Cardiac fibroblast (primary cell): Measurements from ENCODE around the gene TXN2.
"Not testable (repeated sequence)": the region's sequence is repeated elsewhere in the genome, so short reads cannot be mapped to it uniquely, and the experiment has no call there.

Source experiments
- DNase-seq, 2 donors: peaks; one replicate each; pipeline versions ENCODE4 v3.0.0 to v3.0.0-alpha.2; 2010; ENCODE audit warnings: low read depth in 2 of 2
- H3K4me3 ChIP-seq, 2 donors: replicated peaks in 1 of 2; 1 replicate in 1 of 2; 2 replicates in 1 of 2; pipeline ENCODE4 v1.5.1; 2011; ENCODE audit warnings: low read depth in 2 of 2, low read length in 2 of 2, mild to moderate bottlenecking in 2 of 2, moderate library complexity in 1 of 2
- TF ChIP-seq, protein P1 (sequence below): IDR thresholded peaks from one replicate; pipeline ENCODE4 v1.5.1; 2011; ENCODE audit warnings: low read depth, mild to moderate bottlenecking, low read length, inconsistent platforms

TXN2 gene

DNA sequence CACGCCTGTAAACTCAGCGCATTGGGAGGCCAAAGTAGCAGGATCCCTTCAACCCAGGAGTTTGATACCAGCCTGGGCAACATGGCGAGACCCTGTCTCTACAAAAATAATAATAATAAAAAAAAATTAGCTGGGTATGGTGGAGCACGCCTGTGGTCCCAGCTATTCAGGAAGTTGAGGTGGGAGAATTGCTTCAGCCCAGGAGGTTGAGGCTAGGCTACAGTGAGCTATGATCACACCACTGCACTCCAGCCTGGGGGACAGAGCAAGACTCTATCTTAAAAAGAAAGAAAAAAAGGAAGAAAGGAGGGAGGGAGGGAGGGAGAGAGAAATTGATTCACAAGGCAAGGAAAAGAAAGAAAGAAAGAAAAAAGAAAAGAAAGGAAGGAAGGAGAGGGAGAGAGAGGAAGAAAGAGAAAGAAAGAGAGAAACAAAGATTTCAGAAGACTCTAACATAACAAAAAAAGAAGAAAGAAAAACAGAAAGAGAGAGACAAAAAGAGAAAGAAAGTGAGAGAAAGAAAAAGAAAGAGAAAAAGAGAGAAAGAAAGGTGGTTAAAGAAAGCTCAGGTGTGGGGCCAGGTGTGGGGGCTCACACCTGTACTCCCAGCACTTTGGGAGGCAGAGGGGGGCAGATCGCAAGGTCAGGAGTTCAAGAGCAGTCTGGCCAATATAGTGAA, 56.4 kb downstream of the TXN2 start:
- no peak overlapping the region for H3K4me3 ChIP-seq
- no peak for DNase-seq
- TF ChIP-seq, protein P1, sequence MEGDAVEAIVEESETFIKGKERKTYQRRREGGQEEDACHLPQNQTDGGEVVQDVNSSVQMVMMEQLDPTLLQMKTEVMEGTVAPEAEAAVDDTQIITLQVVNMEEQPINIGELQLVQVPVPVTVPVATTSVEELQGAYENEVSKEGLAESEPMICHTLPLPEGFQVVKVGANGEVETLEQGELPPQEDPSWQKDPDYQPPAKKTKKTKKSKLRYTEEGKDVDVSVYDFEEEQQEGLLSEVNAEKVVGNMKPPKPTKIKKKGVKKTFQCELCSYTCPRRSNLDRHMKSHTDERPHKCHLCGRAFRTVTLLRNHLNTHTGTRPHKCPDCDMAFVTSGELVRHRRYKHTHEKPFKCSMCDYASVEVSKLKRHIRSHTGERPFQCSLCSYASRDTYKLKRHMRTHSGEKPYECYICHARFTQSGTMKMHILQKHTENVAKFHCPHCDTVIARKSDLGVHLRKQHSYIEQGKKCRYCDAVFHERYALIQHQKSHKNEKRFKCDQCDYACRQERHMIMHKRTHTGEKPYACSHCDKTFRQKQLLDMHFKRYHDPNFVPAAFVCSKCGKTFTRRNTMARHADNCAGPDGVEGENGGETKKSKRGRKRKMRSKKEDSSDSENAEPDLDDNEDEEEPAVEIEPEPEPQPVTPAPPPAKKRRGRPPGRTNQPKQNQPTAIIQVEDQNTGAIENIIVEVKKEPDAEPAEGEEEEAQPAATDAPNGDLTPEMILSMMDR: no peak

DNA sequence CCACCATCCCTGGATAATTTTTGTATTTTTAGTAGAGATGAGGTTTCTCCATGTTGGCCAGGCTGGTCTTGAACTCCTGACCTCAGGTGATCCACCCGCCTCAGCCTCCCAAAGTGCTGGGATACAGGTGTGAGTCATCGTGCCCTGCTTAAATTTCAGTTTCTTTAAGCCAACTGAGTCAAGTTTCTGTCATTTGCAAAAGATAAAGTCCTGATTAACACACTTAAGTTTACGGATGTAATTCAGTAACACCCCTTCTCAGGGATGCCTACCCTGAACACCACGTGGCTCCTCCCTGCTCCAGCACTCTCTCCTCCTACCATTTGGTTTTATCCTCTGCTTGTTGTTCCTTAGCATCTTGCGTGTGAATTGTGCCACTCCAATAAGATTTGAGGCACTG, 57.0 kb downstream of the TXN2 start:
- DNase-seq: peak; percentile 23 to 35

DNA sequence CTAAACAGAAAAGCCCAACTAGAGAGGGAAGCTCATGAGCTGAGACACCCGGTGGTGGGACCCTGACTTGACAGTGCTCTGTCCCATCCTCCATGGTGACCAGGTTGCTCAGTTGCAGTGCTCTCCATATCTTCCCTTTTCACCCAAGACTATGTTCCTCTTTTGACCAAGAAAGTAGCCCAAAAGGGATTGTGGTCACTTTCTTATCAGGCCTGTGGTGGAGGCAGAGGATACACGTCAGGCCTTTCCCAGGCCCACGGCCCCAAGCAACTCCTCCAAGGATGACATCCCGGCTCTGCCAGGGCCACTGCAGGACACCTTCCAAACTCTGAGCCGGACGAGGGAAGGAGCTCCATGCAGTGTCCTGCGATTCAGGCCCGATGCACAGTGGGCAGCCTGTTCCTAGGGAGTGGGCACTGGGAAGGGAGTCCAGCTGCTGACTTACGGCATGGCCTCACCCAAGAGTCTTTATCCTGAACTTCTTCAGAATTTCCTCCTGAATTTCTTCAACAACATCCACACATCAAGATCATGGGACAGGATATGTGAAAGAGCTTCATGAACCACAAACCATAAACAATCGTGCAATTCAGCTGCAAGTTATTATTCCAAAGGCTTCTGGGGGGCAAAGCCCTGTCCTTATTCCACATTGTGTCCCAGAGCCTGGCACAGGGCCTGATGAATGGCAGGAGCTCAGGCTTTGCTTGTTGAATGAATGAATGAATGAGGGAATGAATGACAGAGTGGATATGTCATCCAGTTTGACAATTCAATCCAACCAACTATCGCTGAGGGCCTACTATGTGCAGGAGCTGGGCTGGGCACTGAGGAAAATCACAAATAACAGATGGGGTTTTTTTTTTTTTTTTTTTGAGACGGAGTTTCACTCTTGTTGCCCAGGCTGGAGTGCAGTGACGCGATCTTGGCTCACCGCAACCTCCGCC, 57.7 kb downstream of the TXN2 start:
- DNase-seq: peak in 1 of 2 donors; percentile 61
- TF ChIP-seq, protein P1: no peak
- H3K4me3 ChIP-seq: no peak overlapping the region

More for the DNA sequence above, 57.0 kb downstream of the TXN2 start:
- H3K4me3 ChIP-seq: not testable (repeated sequence)

DNA sequence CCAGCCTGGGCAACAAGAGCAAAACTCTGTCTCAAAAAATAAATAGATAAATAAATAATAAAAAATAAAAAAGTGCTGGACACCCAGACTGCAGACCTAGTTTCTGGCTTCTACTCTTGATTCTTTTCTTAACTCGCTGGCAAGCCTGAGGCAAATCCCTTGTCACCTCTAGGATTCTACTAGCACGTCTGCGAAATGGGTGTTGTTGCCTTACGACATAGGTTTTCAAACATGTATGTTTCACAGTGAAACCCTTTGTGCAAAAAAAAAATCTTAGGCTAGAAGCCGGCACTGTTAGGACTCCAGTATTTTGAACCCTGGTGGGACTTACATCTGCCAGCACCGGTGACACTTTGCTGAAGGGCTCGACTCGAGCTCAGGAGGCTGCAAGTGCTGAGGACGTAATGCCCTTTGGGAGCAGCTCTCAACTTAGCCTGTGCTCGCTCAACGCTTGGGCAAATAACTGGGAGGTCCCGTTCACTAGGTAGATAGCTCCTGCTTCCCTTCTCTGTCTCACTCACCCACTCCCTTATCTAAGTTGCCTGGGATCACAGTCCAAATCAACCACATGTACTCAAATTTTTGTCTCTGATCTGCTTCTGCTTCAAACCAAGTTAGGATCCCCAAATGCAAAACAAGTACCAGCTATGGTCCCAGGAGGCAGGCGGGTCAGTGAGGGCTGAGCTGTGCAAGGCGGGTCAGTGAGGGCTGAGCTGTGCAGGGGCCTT, 59.0 kb downstream of the TXN2 start:
- no peak for DNase-seq
- TF ChIP-seq, protein P1: no peak
- no peak overlapping the region for H3K4me3 ChIP-seq

DNA sequence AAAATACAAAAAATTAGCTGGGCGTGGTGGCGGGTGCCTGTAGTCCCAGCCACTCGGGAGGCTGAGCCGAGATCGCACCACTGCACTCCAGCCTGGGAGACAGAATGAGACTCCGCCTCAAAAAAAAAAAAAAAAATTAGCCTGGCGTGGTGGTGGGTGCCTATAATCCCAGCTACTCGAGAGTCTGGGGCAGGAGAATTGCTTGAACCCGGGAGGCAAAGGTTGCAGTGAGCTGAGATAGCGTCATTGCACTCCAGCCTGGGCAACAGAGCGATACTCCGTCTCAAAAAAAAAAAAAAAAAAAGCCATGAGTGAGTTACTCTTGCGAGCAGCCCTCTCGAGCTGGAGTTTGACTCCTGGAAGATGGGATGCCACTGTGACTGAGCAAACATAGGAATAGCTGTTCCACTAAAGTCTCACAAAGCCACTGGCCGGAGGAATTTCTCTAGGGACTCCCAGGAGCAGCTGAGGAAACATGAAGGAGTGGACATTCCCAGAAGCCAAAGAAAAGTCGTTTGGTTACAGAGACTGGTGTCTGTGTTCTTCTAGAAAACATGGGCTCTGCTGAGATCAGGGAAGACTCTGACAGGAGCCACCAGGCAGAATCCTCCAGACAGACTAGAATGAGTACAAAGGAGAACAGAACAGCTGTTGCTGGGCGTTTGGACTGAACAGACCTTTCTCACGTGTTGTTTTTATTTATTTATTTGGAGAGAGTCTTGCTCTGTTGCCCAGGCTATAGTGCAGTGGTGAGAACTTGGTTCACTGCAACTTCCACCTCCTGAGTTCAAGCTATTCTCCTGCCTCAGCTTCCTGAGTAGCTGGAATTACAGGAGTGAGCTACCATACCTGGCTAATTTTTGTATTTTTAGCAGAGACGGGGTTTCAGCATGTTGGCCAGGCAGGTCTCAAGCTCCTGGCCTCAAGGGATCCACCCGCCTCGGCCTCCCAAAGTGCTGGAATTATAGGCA, 61.2 kb downstream of the TXN2 start:
- H3K4me3 ChIP-seq: no peak overlapping the region
- TF ChIP-seq, protein P1: no peak
- DNase-seq: peak in 1 of 2 donors; percentile 27

DNA sequence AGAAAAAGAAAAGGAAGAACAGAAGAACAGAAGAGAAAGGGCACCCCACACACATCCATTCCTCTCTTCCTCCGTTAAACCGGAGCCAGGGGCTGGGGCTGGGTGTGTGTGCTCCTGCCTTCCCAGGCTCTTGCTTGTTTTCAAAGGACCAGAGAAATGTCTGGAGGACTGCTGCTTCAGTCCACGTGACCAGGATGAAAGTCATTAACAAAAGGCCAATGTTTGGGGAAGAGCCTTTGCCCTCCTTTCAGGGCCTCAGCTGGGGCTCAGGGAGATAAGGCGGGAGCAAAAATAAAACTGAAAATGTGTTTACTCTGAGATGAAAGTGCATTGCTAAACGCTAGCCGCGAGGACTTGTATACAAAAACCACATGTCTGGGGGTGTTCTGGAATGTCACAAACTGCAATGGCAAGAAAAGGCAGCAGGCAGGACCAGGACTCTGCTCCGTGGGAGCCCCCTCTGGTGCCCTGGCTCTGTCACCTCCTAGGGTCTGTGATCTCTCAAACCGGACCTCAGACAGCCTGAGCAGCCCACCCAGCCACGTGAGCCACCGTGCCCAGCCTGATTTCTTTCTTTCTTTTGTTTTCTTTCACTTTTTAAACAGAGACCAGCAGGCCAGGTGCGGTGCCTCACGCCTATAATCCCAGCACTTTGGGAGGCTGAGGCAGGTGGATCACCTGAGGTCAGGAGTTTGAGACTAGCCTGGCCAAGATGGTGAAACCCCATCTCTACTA, 62.1 kb downstream of the TXN2 start:
- peak; percentile 59 to 90 for DNase-seq
- peak overlapping the region in 1 of 2 donors; percentile 3 for H3K4me3 ChIP-seq

More for the DNA sequence above, 62.1 kb downstream of the TXN2 start:
- TF ChIP-seq, protein P1: no peak
